NCI-H1694 (cell line): ENCODE data around the gene METTL9.
"Not testable (repeated sequence)": the region's sequence is repeated elsewhere in the genome, so short reads cannot be mapped to it uniquely, and the experiment has no call there.

Experiments
- DNase-seq: peaks from one replicate; lab custom pipeline; 2025; lab: John Stamatoyannopoulos, UW

METTL9 gene

DNA sequence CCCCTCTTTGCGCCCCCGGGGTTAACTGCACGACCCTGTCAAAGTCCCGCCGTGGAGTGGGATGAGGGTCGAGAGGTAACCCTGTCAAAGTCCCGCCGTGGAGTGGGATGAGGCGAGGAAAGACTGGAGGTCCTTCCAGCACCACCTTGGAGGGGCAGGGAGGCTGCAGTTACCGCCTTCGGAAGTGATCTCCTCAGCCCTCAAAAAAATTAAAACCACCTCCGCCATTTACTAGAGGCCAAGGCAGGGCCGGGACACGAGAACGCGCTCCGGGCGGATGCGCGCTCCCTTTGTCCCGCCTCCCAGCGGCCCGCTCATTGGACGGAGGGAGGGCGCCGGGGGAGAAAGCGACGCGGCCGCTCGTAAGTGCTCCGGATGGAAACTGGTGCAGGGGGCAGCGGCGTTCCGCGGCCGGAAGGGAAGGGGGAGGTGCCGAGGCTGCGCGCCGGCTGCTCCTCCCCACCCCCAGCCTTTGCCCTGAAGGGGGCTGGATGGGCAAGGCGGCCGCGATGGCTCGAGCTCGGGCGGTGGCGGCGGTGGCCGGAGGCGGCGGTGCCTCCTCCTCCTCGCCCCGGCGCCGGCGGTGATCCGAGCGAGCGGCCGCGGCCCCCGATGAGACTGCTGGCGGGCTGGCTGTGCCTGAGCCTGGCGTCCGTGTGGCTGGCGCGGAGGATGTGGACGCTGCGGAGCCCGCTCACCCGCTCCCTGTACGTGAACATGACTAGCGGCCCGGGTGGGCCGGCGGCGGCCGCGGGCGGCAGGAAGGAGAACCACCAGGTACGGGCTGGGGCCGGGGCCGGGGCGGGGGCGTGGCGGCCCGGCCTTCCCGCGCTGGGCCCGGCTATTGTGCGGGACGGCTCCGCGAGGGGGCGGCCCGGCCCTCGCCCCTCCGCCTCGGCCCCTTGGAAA is at the start of gene METTL9:
TSS of gene METTL9 (plus strand) at position 456 of the 909 bp plus-strand sequence. CDS start at position 613, 157 bp downstream.
- peak; percentile 80 for DNase-seq

DNA sequence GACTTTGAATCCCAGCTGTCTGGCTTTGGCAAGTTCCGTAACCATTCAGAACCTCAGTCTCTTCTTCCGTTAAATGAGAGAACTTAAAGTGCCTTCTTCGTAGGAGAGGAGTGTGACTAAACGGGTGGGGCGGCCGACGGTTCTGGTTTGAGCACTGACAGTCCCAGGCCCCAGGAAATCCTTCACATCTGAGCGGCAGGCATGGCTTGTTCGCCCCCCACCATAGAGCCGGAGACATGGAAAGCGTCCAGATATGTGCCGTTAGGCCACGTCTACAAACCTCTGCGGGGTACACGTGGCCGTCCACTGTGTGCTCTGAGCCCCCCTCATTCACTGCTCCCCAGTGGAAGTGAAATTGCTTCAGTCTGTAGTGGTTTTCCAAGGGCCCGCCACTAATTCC is 49.4 kb upstream of the METTL9 start:
- DNase-seq = not testable (repeated sequence)

GRCh38 chr16:21550435-21550834 is 48.9 kb upstream of the METTL9 start:
- not testable (repeated sequence) for DNase-seq

DNA sequence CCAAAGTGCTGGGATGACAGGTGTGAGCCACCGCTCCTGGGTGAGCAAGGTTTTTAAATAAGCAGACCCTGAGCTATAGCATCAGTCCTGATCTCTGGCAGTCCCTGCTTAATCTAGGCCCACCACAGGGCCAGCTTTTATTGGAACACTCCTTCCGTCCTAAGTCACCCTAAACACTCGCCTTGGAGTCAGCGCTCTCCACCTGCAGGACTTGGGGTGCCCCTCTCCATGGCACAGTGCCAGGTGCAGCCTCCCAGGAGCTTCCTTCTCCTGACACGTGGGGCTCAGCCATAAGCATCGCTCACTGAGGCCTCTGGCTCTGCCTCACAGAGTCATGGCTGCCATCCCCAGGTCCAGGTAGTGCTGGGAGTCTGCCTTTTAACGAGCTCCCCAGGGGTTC is 48.3 kb upstream of the METTL9 start:
- DNase-seq = not testable (repeated sequence)

- not testable (repeated sequence) for DNase-seq
Observed at GRCh38 chr16:21551600-21551999, 47.8 kb upstream of the METTL9 start.

GRCh38 chr16:21553481-21554296 is 45.7 kb upstream of the METTL9 start:
- not testable (repeated sequence) for DNase-seq

DNA sequence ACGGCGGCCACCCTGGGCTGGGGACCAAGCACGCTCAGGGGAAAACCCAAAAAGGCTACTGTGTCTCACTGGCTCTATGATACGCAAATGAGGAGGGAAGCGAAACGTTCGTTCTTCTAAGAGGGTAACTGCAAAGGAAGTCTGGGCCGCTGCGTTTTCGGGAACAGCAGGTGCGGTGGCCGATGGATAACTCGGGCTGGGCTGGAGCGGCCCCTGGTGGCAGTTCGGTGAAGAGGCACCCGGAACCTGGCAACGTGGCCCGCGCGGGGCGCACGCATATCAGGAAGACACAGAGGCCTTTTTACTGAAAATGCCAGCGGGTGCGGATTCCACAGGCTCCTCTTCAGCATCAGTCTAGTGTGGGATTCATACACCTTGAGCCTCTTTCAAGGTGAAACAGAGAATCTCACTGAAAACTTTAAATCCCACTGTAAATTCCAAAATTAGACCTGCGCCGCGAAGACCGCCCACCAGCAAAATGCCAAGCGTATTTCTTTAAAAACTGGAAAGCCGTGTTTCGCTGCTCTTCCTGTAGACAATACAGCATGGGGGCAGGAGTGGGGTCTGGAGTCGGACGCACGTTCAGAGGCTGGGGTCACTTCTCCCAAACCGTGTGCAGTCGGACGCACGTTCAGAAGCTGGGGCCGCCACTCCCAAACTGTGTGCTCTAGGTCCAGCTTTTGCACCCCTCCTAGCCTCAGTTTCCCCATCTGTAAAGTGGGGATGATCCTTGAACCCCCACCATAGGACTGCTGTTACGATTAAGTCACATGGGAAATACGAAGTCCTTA is 44.4 kb upstream of the METTL9 start:
- DNase-seq = peak; percentile 72

DNA sequence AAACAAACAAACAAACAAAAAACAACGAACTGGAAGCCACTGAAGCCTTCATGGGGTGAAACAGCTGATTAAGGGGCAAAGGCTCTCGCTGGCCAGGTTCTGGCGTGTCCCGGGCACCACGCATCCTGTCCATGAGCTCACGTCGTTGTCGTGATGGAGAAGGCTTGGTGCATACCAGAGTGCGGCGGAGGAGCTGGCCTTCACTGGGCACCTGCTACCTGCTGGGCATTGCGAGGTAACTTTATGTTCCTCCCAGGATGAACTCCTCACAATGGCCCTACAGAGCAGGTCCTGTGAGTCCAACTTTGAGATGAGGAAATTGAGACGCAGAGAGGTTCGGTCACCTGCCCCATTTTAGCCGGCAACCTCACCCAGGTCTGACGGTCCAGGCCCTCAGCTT is 43.8 kb upstream of the METTL9 start:
- DNase-seq = not testable (repeated sequence)

DNA sequence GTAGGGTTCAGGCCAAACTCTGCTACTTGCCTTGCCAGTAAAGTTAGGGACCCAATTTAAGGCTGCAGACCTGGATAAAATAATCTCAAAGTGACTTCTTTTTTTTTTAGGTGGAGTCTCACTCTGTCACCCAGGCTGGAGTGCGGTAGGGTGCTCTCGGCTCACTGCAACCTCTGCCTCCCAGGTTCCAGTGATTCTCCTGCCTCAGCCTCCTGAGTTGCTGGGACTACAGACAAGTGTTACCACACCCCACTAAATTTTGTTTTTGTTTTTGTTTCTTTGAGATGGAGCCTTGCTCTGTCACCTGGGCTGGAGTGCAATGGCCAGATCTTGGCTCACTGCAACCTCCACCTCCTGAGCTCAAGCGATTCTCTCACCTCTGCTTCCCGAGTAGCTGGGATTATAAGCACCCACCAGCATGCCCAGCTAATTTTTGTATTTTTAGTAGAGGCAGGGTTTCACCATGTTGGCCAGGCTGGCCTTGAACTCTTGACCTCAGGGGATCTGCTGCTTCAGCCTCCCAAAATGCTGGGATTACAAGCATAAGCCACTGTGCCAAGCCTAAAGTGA is 43.3 kb upstream of the METTL9 start:
- DNase-seq = not testable (repeated sequence)

DNA sequence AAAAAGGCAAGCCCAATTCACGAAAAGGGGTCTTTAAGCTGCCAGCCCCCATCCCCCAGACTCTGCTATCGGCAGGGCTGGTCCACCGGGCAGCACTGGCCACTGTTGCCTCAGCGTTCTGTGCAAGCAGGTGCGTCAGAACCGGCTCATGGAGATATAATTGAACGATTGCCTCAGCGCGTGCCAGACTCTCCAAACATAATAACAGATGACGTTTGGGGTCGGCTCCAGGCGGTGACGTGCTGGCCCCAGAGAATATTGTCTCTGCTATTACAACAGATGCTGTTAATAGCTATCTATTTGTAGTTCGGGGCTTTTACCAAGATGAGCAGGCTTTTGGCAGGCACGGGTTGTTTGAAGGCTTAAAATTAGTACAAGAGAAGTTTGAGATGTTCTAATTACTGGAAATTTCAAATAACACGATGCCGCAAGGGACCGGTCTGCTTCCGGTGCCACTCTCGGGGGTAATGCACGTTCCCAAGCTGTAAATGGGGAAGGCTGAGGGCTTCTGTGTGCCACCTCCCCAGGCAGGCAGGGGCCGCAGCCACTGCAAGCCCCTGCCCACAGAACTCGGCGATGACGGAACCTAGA is 42.6 kb upstream of the METTL9 start:
- peak; percentile 31 for DNase-seq

DNA sequence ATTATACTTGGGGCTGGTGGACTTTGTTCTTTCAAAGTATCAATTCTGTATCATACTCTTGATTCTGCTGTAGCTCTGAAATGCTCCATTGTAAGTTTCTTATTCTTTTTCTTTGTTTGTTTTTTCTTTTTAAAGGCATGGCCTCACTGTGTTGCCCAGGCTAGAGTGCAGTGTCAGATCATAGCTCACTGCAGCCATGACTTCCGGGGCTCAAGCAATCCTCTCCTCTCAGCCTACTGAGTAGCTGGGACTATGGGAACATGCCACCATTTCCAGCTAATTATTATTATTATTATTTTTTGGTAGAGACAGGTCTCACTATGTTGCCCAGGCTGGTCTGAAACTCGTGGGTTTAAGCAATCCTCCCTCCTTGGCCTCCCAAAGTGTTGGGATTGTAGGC is 38.9 kb upstream of the METTL9 start:
- no peak for DNase-seq

GRCh38 chr16:21563676-21564075 is 35.7 kb upstream of the METTL9 start:
- no peak for DNase-seq

DNA sequence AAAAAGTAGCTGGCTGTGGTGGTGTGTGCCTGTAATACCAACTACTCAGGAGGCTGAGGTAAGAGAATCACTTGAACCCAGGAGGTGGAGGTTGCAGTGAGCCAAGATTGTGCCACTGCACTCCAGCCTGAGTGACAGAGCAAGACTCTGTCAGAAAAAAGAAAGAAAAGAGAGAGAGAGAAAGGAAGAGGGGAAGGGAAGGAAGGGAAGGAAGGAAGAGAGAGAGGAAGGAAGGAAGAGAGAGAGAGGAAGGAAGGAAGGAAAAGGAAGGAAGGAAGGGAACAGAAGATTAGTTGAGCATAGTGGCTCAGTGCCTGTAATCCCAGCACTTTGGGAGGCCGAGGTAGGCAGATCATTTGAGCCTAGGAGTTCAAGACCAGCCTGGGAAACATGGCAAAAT is 35.0 kb upstream of the METTL9 start:
- not testable (repeated sequence) for DNase-seq

- no peak for DNase-seq
Observed at GRCh38 chr16:21565507-21565860, 33.9 kb upstream of the METTL9 start.

DNA sequence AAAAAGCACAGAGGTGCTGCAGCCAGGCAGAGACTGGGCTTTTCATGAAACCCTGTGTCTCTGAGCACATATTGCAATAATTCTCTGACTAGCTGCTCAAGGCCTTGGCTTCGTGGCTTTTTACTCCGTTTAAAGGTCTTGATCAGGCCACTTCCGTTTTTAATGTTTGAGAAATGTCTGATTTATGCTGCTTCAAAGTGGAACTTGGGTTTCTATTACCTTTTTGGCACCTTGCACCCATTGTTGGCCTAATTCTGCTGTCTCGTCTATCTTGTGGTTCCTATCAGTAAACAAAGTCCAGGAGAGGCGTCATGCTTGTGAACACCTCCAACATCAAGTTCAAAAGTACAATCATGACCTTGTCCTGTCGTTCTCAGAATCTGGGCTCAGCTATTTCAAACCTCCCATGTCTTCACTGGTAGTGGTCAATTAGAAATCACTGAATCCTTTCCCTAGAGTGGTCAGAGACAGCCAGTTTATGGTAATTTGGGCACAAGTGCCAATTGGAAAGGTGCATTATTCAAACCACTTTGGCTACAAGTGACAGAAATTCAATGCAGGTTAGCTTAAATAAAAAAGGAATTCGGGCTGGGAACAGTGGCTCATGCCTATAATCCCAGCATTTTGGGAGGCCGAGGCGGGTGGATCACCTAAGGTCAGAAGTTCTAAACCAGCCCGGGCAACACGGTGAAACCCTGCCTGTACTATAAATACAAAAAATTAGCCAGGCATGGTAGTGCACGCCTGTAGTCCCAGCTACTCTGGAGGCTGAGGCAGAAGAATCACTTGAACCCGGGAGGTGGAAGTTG is 33.3 kb upstream of the METTL9 start:
- DNase-seq = no peak

DNA sequence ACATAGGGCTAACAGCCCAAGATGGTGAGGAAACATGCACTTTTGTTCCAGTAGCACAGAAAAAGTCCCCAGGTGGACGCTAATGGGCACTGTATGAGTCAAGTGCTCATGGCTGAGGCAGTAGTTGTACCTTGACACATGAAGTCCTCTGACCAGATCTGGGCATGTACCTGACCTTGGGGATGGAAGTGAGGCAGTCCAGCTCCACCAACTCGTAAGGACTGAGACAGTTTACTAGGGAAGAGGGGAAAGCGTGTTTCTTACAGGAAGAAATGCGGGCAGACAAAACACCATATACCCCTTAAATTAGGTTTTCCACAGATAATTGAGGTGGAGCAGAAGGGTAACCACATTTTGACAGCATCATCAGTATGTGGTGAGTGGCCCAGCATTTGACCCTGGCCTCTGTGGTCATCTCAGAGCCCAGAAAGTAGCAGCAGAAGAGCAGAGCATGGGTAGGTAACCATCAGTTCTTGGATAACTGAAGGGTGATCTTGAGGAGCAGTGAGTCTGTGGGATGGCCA is 32.4 kb upstream of the METTL9 start:
- no peak for DNase-seq

GRCh38 chr16:21567496-21567895 is 31.9 kb upstream of the METTL9 start:
- not testable (repeated sequence) for DNase-seq

- DNase-seq = no peak
Observed at GRCh38 chr16:21568502-21569189, 30.7 kb upstream of the METTL9 start.

- DNase-seq = no peak
Observed at GRCh38 chr16:21570676-21571017, 28.7 kb upstream of the METTL9 start.

DNA sequence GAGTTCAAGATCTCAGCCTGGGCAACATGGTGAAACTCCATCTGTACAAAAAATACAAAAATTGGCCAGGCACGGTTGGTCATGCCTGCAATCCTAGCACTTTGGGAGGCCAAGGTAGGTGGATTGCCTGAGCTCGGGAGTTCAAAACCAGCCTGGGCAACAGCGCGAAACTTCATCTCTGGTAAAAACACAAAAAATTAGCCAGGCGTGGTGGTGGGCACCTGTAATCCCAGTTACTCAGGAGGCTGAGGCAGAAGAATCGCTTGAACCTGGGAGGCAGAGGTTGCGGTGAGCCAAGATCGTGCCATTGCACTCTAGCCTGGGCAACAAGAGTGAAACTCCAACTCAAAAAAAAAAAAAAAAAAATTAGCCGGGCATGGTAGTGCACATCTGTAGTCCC is 25.9 kb upstream of the METTL9 start:
- DNase-seq = not testable (repeated sequence)
